GM12874 (cell line): ENCODE results near the gene P2RX3.

Source experiments
- CTCF ChIP-seq: IDR thresholded peaks from 2 replicates; pipeline ENCODE4 v1.5.1; 2011; ENCODE audit warnings: low read depth, mild to moderate bottlenecking, control low read depth, low read length, moderate library complexity; ENCODE audit not compliant: insufficient read depth

Gene P2RX3

DNA sequence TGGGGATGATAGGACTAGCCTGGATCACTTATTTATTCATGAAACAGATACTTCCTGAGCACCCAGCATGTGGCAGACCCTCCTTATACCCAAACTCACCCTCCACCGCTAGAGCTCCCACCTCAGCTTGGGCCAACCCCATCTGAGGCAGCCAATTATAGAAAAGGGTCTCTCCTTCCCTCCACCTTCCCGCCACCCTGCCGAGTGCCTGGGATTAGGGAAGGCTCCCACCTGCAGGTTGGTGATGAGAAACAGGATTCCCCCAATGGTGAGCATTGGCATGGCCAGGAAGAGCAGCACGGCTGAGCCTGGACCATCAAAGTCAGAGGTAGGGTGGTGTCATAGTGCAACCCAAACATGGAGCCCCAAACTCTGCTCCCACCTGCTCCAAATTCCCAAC, 82.9 kb downstream of the P2RX3 start:
- no peak for TF ChIP-seq CTCF

- no peak for TF ChIP-seq CTCF
These were observed 83.7 kb downstream of the P2RX3 start for GRCh38 chr11:57421805-57422204.
